Sigmoid colon (tissue), 4 donors: ENCODE measurements around the gene MYOZ1.

Experiments used
- CTCF ChIP-seq, 4 experiments: fragments of 450-650 bp in 3 of 4; fragments of 200-600 bp in 1 of 4; IDR thresholded peaks; one replicate each; pipeline ENCODE4 v1.5.1; 2016 to 2019; ENCODE audit warnings: antibody characterized with exemption in 4 of 4, mild to moderate bottlenecking in 3 of 4, moderate library complexity in 2 of 4
- EP300 ChIP-seq, 4 donors: sonication (generic); formaldehyde crosslinking; IDR thresholded peaks; one replicate each; pipeline ENCODE4 v1.6.1; 2017; ENCODE audit warnings: antibody characterized with exemption in 4 of 4
- POLR2A ChIP-seq, 2 donors: fragments of 450-650 bp; IDR thresholded peaks; one replicate each; pipeline ENCODE4 v1.6.1; 2016; ENCODE audit warnings: antibody characterized with exemption in 2 of 2, mild to moderate bottlenecking in 2 of 2, moderate library complexity in 2 of 2

DNA sequence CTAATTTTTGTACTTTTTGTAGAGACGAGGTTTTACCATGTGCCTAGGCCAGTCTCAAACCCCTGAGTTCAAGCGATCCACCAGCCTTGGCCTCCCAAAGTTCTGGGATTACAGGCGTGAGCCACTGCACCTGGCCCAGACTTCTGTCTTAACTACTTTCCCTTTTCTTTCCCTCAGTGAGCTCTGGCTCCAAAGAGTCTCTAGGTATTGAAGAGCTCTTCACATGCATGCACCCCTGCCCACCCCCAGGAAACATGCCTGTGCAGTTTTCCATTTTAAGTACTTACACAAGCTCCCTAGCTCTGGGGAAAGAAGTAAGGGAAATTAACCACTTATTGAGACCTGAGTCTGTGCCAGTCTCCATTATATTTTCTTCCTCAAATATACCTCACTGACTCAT, 2.0 kb downstream of the MYOZ1 start:
- TF ChIP-seq POLR2A (IDR thresholded peaks at IDR 0.05) (no peak), CTCF (IDR thresholded peaks at IDR 0.05) (no peak), EP300 (IDR thresholded peaks at IDR 0.05) (no peak)
